Cerebellar nuclear complex (tissue), 1 donor: Measurements from ENCODE around the gene SEMA3A.

Experiments
- DNase-seq, 2 experiments: peaks; one replicate each; lab custom pipeline; 2025; lab: John Stamatoyannopoulos, UW

The SEMA3A gene

DNA sequence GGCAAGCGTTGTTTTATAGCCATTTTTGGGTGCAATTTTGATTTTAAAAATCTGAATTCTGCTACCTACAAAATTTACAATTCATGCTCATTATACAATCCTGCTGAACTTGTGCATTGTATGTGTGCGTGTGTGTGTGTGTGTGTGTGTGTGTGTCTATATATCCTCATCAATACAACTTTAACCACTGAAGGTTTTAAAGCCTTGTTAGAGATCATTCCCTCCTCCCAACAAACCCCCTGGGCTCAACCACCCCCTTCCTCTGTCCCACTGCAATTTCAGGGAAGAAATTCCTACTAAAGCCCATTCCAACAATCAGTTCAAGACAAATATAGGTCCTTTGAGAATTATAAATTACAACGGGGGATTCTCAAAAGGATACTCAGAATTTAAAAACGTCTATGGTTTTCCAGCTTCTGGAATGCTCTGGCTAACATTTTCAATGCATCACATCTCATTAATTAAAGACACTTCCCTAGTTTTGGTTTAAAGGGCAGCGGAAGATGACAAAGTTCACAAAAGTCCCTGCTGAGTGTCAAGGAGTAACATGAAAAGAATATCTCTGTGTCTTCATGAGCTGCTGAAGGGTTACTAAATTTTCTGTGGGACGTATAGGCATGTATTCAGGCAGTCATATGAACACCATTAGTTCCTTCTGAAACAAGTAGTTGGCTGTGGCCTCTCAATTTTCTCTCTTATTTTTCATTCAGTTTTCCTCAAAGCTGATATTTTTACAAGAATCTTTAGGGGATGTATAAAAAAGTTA, 889 bp upstream of the SEMA3A start:
- DNase-seq: no peak

DNA sequence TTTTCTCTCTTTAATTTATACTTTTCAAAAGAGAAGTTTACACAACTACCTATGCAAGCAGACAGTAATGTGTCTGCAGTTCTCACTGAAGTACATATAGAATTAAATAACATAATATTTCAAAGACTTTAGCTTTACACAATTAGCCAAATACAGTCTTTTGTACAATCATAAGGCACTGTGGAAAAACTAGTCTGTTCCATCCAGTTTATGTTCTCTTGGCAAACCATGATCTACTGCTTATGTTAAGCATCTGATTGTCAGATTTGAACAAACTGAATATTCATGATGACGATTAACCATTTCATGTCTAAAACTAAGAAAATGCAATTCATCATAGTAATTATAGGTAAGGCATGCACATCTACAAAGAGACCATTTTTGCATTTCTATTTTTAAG, 842 bp downstream of the SEMA3A start:
- DNase-seq: no peak

DNA sequence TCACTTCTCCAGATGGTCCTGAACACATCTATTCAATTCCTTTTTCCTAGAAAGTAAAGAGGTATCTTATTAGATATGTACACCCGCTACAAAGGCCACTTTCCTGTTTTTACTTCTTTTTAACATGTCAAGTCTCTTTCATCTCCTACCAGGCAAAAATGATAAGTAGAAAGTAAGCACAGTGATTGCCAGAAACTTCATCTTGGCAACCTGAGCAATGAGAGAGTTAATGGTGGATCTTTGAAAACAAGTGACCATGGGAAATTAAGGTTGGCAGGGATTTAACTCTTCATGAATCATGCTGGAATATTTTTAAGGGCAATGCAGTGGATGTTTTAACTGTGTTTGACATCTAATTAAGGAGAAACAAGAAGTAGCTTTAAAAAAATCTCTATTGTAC, 2.7 kb downstream of the SEMA3A start:
- no peak for DNase-seq

DNA sequence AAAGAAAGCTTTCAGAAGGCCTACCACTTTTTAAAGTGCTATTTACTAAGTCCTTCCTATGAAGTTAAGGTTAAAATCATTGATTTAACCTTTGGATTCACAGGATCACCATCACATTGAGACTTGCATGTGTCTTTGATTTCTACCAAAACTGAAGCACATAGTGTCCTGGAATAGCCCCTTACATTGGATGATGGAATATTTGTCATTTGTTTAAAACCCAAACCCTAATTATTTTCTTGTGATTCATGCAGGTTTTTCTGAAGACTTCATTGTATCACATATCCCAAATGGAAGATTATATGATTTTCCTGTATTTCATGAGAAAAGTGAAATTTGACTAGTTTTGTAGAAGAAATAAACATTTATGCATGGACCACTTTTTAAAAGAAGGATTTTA, 3.3 kb downstream of the SEMA3A start:
- DNase-seq: no peak

DNA sequence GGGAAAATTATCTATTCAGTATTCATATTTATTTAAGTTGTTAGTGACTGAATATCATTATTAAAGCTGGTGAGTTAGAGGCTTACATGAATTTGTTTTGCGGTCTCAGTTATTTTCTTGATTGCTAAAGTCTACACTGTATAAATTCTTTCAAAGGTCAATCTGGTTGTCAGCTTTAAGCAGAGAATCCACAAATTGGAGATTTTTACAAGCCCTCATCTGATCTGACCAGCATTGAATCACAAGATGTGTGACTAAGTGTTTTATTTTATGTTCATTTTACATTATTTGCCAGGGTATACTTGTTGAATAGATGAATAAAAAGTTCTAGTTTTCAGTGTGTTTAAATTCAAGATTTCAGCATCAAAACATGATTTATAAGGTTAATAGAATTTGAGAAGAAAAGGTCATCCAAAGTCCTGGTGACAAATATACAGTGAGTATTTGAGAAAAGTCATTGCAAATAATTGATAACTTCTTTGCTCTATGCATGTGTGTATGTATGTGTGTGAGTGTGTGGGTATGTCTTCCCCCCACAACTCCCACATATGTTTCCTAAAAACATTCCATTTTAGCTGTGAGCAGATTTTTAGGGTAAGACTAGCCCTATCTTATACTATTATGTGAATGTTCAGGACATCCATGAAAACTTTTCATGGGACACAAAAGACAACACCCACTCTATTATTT, 4.4 kb downstream of the SEMA3A start:
- DNase-seq: no peak

DNA sequence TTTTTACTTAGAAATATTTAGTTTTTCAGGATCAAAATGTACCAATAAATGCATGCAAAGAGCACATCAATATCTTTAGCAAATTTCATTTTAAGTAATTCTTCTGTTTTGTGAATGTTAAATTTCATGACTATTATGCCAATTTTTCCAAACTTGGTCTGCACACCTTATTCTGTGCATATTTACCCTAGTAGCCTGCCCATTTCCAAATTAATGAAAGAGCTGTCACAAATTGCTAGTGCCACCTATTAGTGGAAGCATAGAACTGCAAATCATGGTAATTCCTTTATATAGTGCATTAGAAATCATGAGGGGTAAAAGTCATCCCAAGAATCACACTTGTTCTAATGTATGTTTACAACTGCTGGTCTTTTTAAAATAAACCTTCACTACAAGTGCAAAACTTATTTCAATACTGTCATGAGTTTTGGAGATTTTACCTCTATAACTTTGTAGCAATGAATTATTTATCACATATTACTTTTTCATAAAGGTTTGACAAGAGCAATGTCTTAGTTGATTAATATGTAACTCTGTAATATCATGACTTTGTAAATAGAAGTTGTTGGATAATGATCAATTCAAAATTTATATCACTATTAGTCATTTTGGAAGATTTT, 5.7 kb downstream of the SEMA3A start:
- no peak for DNase-seq

DNA sequence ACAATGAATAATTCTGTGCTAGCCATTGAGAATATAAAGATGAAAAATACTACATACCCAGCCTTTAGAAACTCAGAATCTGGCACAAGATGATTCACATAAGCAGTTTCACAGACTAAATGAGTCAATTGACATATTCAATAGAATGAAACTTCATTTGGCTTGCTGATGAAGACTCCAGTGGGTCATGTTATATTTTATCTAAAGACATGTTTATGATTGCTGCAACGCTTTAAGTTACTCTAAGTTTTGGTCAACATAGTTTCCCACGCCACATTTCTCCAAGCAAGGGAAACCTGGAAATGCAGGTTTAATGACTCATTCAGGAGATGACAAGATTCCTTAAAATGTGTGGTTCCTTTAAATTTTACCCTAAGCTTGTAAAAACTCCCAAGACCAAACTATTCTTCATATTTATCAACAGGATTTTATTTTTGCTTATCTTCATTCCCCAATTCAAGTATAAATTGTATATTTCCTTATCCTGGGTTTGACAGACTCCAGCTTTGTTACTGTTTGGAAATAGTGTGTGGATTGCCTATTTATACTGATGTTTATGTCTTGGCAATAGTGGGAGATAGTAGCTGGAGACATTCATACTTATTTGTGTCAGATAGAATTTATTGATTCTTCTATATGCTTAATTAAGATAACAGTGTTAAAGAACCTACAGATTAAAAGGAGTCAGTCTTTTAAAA, 6.6 kb downstream of the SEMA3A start:
- DNase-seq: no peak

DNA sequence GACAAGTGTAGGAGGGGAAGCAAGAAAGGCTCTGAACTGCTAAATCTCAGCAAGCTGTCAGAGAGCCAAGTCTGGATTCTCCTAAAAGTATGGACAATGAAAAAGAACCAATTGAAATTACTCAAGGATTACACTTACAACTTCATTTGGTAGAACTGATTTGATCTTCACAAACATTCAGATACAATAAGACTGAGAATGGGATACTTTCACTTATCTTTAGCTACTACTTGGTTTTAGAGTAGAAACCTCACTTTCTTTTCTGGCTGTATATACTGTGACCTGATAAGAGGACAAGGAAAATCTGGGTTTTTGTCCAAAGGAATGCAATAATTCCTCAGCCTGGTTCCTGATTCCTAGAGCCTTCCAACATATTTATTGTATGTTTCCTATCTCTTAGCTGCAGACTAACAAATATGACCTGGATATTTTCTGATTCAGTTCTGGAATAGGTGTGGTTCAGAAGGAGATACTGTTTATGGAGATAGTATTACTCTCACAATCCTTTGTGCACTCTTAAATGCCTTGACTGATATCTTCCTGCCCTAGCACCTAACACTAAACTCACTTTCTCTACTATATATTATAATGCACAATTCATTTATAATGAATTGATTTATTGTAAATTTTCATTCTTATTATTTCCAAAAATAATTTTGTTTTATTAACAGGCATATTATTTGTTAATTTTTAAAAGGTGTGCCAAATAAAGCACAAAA, 7.3 kb downstream of the SEMA3A start:
- DNase-seq: no peak

DNA sequence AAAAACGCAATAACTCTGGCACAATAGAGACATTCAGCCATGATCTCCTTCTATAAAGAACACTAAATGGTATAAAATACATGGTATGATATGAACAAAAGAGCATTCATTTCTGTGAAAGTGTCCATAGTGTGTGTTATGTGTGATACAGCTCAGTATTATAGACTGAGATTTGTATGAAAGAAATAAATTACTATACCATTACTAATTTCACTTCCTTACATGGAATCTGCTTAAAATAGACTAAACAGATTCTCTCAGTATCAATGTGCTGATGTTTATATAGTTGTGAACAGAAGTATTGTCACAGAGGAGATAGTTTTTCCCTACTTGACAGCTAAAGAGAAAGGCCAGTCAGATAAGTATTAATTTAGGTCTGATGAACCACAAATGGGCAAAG, 10.8 kb downstream of the SEMA3A start:
- no peak for DNase-seq

DNA sequence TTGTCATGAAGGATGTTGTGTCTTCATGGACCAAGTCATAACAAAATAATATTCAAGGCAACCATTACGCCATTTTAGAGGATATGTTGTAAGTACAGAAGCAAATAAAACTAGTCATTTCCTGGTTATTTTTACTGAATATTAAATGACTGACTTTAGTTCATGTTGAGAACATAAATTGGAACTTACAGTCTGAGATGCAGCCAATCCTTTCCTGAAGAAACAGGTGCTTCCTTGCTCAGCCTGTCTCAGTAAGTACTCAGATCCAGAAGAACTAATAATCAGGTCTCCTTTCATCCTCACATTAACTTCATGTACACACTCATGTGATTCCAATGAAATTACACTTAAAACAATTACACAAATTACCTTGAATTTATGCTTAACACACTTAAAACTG, 12.3 kb downstream of the SEMA3A start:
- DNase-seq: no peak

DNA sequence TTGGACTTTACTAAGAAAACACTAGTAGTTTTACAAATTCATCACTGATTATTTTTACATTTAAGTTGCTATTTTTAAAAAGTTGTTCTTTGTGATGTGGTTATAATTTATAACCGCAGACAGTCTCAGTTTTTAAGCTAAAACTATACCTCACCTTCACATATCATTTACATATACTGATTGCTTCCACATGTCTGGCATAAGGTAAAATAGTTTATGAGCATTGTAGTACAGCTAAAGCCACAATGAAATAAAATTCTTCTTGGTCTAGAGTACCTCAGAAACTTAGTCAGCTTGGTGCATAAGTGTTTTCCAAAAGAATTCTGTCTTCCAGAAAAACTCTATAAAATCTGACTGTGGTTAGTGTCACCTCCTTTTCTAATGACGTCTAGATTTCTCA, 13.0 kb downstream of the SEMA3A start:
- no peak for DNase-seq

DNA sequence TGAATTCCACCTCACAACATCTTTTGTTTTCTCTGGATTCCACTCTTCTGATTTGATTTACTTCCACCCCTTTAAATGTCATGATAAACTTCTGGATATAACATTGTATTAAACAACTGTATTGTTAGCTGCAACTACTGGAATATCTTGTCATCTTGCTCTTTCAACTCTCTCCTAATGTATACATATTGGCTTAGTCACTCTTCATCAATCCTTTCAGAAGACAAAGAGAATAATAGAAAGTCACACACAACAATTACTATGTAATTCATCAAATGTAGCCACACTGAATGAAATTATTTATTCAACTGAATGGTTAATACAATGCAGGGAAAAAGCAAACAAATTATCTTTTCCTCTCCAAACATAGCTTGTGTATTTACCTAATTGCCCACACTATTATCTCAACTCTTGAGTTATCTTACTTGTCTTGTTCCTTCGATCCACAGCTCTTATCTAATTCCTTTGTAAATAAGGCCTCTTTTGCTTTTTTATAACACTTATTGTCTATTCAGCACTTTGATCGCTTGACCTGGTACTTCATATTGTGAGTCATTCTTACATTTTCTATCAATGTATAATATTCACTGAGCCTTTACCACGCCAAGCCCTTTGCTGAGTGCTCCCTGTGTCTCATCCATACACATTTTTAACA, 16.7 kb downstream of the SEMA3A start:
- no peak for DNase-seq

DNA sequence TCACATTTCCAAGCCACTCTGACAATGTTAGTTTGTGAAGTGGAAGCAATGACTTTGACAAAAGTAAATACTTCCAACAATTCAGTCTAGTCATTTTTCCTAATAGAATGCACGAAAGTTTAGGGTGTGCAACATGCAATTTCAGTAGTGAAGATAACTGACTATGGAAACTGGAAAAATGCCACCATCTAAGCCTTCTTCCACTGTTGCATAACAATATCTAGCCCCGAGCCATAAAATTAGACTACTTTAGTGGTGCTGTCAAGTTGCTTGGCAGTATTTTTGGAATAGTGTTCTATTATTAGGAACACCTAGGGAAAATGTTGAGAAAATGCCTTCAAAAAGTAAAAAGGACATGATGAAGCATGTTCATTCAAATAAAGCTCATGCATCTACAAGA, 17.9 kb downstream of the SEMA3A start:
- no peak for DNase-seq

DNA sequence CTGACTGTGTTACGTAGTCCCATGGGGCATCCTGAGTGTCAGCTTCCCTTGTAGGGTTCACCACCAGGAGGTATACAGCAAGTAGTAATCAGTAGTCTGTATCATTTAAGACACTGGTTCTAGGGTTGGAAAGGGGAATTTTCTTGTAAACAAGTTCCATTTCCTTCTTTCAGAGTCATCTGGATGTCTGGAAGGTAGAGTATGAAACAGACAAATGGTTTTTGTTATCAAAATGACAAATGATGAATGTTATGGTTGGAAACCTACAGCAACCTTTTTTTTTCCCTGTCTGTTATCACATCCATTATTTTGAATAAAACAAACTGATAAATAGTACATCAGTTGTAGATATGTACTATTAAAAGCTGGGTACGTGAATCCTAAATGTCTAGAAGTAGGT, 19.1 kb downstream of the SEMA3A start:
- no peak for DNase-seq

DNA sequence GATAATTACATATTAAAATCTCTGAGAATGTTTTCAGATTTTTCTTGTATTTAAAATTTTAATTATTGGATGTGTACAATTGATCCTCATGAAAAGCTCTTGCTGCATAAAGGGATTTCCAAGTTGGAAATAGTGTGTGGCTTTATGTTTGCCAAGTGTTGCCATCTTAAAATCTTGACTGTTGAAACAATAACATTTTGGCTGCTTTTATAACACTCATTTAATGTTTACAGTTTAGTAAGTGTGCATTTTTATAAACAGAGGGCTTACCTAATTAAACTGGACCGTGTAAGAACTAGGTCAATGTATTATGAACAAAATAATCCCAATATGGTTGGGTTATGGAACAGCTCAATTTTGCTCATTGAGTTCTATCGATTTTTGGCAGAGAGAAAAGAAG, 23.9 kb downstream of the SEMA3A start:
- DNase-seq: no peak

DNA sequence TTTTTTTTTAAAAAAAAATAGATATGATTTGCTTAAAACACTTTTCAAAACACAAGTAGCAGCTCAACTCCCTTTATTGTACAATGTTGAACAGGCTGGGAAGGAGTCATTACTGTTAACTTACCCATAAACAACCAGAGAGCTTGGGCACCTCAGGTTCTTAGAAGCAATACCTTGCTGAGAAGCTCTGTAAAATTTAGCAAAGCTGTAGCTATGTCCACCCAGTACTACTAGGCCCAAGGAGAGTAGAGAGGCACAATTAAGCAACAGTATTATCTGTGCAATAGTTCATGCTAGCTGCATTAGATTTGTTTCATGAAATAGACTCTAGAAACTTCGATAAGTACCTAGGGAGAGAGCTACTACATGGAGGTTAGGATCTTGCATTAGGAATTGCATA, 32.0 kb downstream of the SEMA3A start:
- DNase-seq: no peak

DNA sequence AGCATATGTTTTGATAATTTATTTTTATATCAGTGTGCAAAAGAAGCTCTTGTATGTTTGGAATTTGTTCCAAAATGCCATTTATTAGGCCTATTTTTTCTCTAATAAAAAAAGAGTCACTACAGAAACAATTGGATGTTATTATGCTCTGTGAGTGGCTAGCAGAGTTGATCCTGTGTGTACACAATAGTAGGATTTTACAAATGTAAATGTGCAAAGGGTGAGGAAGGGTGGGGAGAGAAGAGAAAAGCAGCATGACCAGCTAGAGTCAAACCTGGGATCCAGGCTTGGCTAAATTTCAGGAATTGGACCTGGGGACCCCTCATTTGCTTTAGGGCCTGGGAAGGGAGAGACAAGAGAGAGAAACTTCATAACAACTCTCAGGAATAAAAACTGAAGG, 32.5 kb downstream of the SEMA3A start:
- no peak for DNase-seq

DNA sequence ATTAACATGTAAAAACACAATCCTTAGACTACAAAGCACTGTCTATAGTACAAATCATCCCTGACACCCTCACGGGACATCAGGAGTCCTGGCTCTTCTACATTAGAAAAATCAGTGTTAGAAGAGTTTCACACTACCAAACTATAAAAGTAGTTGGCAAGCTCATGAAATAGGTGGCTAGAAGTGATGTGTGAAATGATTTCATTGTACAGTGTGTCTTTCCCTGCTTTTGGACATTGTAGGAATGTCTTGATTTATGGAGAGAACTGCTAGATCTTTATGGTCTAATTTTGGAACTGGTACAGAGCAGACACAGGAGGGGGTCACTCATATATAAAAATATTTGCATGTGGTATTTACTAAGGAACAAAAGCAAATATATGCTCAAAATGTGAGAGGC, 33.2 kb downstream of the SEMA3A start:
- no peak for DNase-seq

DNA sequence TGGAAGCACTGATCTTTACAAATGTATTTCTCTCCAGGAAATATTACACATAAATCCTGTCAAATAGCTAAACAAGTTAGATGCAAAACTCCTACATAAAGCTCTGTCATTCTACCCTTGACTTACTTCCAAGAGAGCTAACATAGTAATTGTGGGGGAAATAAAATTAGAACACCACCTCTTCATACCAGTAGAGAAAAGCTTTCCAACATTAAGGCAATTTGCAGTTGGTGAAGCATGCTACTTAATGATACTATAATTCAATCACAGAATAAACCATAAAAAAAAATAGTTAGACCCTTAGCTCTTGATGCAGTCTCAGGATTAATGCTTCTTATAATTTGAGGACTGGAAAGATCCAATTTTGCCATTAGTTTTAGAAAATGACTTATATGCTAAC, 35.2 kb downstream of the SEMA3A start:
- DNase-seq: no peak

DNA sequence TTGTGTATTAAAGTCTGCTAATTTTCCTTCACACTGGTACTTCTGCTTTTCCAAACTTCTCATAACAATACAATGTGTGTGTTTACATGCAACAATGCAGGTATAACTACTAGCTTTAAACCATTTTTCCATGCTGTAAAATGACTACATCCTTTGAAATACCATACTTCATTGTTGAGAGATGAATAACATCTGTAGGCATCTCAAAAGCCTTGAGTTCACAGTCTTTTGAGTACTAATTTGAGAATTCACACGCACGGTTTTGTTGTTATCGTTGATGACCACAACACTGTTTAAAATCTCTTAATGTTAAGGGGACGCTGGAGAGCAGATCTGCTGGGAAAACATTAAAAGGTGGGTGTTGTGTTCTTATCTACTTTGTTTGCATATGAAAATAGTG, 37.4 kb downstream of the SEMA3A start:
- DNase-seq: no peak

DNA sequence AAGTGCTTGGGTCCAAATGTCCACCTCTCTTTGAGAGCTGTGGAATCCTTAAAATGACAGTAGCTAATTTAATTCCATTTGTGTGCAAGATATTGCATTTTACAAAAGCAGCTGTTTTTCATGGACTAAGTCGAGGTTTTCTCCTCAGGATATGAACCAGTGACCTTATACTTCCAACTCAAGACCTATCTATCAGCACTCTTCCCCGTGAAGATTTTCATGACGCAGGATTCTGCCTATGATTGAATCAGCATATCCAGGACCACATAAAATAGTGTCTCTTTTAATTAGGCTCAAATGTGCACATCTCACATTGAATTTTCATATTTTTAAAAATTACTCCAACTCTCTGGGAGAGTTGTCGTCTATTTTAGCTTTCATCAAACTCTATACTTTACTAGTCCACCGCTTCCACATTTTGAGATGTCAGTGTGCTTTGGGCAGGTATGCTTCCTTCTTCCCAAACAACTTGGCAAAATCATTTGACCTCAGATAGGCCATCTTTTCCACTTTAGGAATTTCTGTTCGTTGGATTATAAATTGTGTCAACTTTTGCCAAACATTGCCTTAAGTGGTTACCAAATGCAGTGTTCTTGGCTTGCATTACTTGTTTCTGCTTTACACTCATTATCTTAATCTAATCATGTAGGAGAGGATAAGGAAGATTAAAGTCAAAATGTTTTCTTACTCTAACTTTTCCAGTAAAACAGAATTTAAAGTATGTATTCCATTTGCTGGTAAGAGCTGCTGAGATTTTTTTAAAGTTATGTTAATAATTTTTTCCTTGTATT, 39.4 kb downstream of the SEMA3A start:
- DNase-seq: no peak
